Stimulated activated CD4-positive, alpha-beta T cell treated with anti-CD3 and anti-CD28 coated beads, Interleukin-2, amount 100 ng/mL, for 24 hours (primary cell): ENCODE measurements around the gene MLH3.

Experiments used
- DNase-seq, 2 donors: peaks; one replicate each; pipeline ENCODE4 v3.0.0-alpha.2; 2020

MLH3 gene

DNA sequence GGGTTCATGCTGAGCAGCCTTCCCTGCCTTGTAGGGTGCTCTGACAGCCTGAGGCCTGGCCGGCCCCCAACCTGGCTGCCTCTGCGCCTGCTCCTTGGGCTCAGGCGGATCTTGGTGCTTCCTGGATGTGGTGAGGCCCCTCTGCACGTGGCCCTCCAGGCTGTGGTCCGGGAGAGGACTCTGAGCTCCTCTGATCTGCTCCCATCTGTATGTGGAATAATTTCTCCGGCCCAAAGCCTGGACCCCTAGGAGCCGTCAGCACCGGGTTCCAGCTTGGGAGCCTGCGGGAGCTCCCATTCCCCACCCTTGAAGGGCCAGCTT, 69.8 kb downstream of the MLH3 start:
- no peak for DNase-seq

DNA sequence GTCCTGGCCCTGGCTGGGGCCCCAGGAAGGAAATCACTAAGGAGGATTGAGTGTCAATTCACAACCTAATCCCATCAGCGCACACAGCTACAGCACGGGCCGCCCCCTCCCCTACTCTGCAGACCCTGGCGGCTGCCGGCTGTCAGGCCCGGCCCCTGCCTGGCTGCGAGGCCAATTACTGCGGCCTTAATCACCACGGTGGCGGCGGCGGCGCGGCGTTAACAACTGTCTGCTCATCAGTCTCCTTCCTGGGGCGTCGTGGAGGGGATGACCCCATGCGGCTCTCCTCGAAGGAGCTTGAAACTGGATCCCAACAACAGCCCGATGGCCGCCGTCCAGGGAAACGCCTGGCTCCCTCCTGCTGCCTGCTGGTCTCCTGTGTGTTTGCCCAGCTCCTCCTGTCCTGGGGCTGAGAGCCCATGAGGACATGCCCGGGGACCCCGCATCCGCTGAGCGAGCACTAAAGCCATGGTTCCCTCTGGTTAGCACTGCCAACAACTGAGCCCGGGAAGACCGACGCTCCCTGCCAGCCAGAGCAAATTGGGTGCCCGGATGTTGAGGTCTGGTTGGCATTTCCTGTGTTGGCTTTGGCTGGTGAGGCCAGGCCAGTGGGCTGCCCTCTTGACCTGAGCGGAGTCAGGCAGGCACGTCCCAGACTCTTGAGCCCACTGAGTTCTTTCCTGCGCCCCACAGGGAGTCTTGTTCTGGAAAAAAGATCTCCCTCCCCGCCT, 70.4 kb downstream of the MLH3 start:
- no peak for DNase-seq

DNA sequence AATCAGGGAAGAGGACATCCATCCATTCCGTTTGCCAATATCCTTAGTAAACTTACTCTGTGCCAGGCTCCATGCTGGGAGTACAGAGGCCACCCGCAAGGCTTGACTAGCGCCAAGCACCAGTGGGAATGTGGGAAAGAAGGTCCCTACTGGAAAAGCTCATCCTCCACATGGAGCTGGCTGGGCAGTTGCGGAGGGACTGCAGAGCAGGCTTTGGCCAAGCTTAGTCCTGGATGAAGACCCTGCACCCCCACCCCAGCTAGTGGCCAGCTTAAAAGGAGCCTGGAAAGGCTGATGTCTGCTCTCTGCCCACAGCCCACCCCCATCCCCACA, 70.9 kb downstream of the MLH3 start:
- no peak for DNase-seq

GRCh38 chr14:74979442-74980397, 71.5 kb downstream of the MLH3 start:
- no peak for DNase-seq

- no peak for DNase-seq
Measured at GRCh38 chr14:74979029-74979428, 72.2 kb downstream of the MLH3 start.

- DNase-seq, result no peak
Measured at GRCh38 chr14:74978416-74978947, 72.8 kb downstream of the MLH3 start.

GRCh38 chr14:74977901-74978385, 73.3 kb downstream of the MLH3 start:
- DNase-seq, result no peak

- DNase-seq, result no peak
Measured at GRCh38 chr14:74977164-74977900, 73.9 kb downstream of the MLH3 start.

- no peak for DNase-seq
Measured at GRCh38 chr14:74976264-74977113, 74.8 kb downstream of the MLH3 start.

GRCh38 chr14:74975059-74975810, 76.0 kb downstream of the MLH3 start:
- no peak for DNase-seq

DNA sequence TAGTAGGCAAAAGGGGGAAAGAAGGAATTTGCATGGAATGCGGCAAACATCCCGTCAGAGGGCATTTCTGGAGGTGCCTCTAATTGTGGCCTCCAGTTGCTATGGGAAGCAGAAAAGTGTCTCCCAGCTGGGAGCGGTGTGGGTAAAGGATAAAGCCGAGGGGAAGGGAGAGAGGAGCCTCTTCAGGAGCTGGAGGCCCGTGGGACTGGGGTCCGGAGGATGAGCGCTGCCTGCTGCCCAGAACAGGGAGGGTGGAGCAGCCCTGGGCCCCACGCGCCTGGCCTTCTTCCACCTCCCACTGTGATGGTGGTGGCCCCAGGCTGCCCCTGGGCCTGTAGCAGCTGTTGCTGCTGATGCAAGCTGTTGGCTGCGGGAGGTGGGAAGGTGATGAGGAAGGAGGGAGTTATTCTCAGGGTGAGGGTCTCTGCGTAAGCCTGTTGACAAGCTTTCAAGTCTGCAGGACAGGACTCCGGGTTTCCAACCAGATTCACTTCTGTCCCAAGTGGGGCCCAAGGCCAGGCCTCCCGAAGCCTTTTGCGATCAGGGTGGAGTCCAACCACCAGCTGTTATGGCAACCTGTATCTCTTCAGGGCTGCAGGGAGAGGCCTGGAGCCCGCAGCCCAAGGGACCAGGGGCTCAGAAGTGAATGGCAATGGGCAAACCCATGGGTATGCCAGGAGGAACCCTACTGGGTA, 76.8 kb downstream of the MLH3 start:
- DNase-seq, result no peak

DNA sequence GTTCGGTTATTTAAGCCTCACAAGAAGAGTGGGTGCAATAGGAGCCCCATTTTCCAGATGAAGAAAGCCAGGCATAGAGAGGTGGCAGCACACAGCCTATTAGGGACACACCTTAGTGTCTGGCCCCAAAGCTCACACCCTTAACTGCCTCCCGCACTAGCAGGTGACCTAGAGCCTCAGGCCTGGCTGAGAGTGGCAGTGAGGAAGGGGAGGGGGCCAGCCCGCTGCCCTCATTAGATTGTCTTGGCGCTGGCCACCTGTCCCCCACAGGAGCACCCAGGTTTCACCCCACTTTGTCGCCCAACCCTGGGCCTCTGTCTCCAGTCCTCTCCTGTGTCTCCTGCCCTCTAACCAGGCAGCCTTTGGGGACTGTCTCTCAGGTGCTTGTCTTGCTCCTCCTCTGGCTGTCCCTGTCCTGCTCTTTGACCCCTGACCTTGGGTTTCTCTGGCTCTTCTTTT, 77.3 kb downstream of the MLH3 start:
- no peak for DNase-seq

DNA sequence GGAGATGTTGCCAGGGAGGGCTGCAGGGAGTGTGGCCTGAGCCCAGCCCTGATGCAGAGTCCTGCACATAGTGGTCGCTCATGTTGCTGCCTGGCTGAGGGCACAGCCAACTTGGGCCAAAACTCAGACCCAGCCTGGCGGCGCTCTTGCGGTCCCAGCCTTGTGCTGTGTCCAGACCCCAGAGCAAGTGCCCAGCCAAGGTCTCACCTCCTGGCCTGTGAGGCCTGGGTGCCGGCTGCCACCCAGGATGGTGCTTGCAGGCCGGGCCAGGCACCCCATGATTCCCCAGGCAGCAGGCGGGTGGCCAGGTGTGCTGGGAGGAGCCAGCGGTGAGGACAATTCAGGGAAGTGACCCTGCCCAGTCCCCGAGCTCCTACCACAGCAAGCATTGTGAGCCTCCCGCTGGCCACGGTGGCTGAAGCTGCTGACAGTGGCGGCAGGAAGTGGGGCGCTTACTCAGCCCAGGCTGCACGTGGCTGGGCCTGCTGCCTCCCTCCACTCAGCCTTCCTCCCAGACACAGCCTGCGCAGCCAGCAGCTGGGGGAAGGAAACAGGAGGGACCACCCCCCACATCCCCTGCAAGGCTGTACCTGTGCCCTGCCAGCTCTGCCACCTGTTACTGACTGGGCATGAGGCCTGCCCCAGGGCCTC, 78.1 kb downstream of the MLH3 start:
- DNase-seq, result peak in 1 of 2 donors; percentile 38

DNA sequence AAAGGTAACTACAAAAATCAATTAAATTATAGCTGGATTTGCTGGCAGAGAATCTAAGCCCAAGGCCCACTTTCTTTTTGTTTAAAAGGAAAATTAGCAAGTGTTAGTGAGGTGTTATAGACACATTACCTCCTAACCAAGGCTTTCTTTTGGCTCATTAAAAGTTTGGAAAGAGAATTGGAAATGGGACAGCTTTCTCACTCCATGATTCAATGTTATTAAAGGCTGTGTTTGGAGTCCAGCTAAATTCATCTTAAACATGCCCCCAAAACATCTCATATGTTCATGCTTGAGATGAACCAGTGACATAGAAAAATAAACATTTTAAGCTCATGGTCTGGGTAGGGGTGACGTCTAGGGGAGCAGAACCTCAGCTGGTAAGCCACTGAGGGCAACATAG, 82.5 kb downstream of the MLH3 start:
- DNase-seq, result no peak

DNA sequence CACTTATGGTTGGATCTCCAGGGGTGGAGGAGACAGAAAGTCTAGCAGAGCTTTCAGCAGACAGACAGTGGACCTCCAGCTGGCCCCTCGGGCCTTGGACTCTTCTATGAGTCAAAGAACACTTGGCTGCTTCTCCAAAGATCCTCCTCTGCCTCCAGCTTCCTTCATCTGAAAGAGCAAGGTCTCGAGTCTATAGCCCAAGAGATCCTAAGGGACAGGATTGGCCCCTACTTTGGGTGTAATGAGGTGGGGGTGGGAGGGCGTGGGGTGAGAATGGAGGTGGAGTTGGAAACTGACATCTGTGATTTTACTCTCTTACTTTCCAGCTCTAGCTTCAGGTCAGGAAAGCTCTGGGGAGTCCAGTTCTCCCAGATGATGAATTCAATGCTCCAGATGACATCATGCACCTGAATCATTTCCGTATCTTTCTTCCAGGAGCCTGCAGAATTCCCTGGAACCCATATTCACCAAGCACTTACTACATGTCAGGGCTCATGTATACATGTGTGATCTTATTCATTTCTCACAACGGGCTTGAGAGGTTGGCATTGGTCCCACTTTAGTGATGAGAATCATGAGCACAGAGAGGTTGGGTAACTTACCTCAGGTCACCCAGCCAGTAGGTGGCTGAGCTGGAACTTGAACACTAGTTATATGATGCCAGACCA, 85.6 kb downstream of the MLH3 start:
- DNase-seq, result no peak

- DNase-seq, result no peak
Measured at GRCh38 chr14:74964787-74965485, 86.3 kb downstream of the MLH3 start.
